Measurements from ENCODE around the gene LITAFD.

The LITAFD gene

GRCh38 chr16:8912793-8913192, 30.6 kb downstream of the LITAFD start:
- no peak overlapping the region for H2BK15ac ChIP-seq (ENCODE audit: low read length)
- H3K79me1 ChIP-seq (ENCODE audit: low read depth, low read length), result peaks cover 2% of the 10 kb centered on the region
- H3K23ac ChIP-seq (ENCODE audit: low read depth, low read length, poor library complexity), result no peak overlapping the region
- DNase-seq (ENCODE audit: low spot score), result no peak
- no peak overlapping the region for H4K91ac ChIP-seq (ENCODE audit: low read depth, low read length, poor library complexity)
- H4K8ac ChIP-seq (ENCODE audit: low read depth, low read length), result no peak overlapping the region
- H3K9me3 ChIP-seq (replicated peaks in 1 of 2; ENCODE audit: control insufficient read depth in 2 of 2, insufficient read depth in 1 of 2, low read depth in 1 of 2, low read length in 2 of 2), result no peaks in the 10 kb centered on the region
- H2AFZ ChIP-seq (ENCODE audit: low read length), result no peak overlapping the region
- no peaks in the 10 kb centered on the region for H3K27me3 ChIP-seq (ENCODE audit: control insufficient read depth in 3 of 3, insufficient read depth in 3 of 3, low read depth in 1 of 3, low read length in 3 of 3)
- H2AK5ac ChIP-seq (ENCODE audit: low read depth, low read length), result no peak overlapping the region
- no peak overlapping the region for H3K9ac ChIP-seq (ENCODE audit: low read depth, low read length, poor library complexity)
- H2BK5ac ChIP-seq (ENCODE audit: low read length), result no peak overlapping the region
- H3K18ac ChIP-seq (ENCODE audit: low read length), result no peak overlapping the region
- peaks cover 32 to 99% of the 10 kb centered on the region in 2 donors for H3K36me3 ChIP-seq (replicated peaks in 1 of 2; ENCODE audit: control insufficient read depth in 2 of 2, insufficient read depth in 2 of 2, low read length in 2 of 2)
- no peak overlapping the region for H2BK120ac ChIP-seq (ENCODE audit: low read depth, low read length)
- H3K4ac ChIP-seq (ENCODE audit: low read length), result no peak overlapping the region
- no peak overlapping the region for H3K4me2 ChIP-seq (ENCODE audit: insufficient read depth, low read length, poor library complexity, severe bottlenecking)
- no peak overlapping the region for H2BK12ac ChIP-seq (ENCODE audit: low read length)
- H3K4me3 ChIP-seq (ENCODE audit: low read length in 2 of 2), result no peak overlapping the region
- H3K27ac ChIP-seq (replicated peaks; ENCODE audit: low read length), result no peak overlapping the region
- H3K14ac ChIP-seq (ENCODE audit: low read length), result no peak overlapping the region
- H3K4me1 ChIP-seq (ENCODE audit: control insufficient read depth in 2 of 2, insufficient read depth in 1 of 2, low read depth in 1 of 2, low read length in 2 of 2), result no peaks in the 10 kb centered on the region
- no CpG with 5 or more reads among the region's 4 CpGs for WGBS, 2 donors (ENCODE audit: extremely low coverage in 2 of 2, insufficient read length in 2 of 2, insufficient replicate concordance in 1 of 2)

GRCh38 chr16:8914098-8914497, 31.9 kb downstream of the LITAFD start:
- H3K27ac ChIP-seq (replicated peaks; ENCODE audit: low read length), result no peak overlapping the region
- H3K4me3 ChIP-seq (ENCODE audit: low read length in 2 of 2), result no peak overlapping the region
- H3K79me1 ChIP-seq (ENCODE audit: low read depth, low read length), result peaks cover 2% of the 10 kb centered on the region
- WGBS, 2 donors (ENCODE audit: extremely low coverage in 2 of 2, insufficient read length in 2 of 2, insufficient replicate concordance in 1 of 2), result no CpG with 5 or more reads among the region's 3 CpGs
- H4K8ac ChIP-seq (ENCODE audit: low read depth, low read length), result no peak overlapping the region
- DNase-seq (ENCODE audit: low spot score), result no peak
- H3K14ac ChIP-seq (ENCODE audit: low read length), result no peak overlapping the region
- H3K9me3 ChIP-seq (replicated peaks in 1 of 2; ENCODE audit: control insufficient read depth in 2 of 2, insufficient read depth in 1 of 2, low read depth in 1 of 2, low read length in 2 of 2), result no peaks in the 10 kb centered on the region
- no peak overlapping the region for H2AFZ ChIP-seq (ENCODE audit: low read length)
- H2BK120ac ChIP-seq (ENCODE audit: low read depth, low read length), result no peak overlapping the region
- H3K27me3 ChIP-seq (ENCODE audit: control insufficient read depth in 3 of 3, insufficient read depth in 3 of 3, low read depth in 1 of 3, low read length in 3 of 3), result no peaks in the 10 kb centered on the region
- H3K18ac ChIP-seq (ENCODE audit: low read length), result no peak overlapping the region
- H3K4me1 ChIP-seq (ENCODE audit: control insufficient read depth in 2 of 2, insufficient read depth in 1 of 2, low read depth in 1 of 2, low read length in 2 of 2), result no peaks in the 10 kb centered on the region
- H2BK15ac ChIP-seq (ENCODE audit: low read length), result no peak overlapping the region
- peaks cover 29 to 99% of the 10 kb centered on the region in 2 donors for H3K36me3 ChIP-seq (replicated peaks in 1 of 2; ENCODE audit: control insufficient read depth in 2 of 2, insufficient read depth in 2 of 2, low read length in 2 of 2)
- no peak overlapping the region for H2AK5ac ChIP-seq (ENCODE audit: low read depth, low read length)
- H4K91ac ChIP-seq (ENCODE audit: low read depth, low read length, poor library complexity), result no peak overlapping the region
- no peak overlapping the region for H2BK12ac ChIP-seq (ENCODE audit: low read length)
- H3K4ac ChIP-seq (ENCODE audit: low read length), result no peak overlapping the region
- no peak overlapping the region for H3K23ac ChIP-seq (ENCODE audit: low read depth, low read length, poor library complexity)
- H2BK5ac ChIP-seq (ENCODE audit: low read length), result no peak overlapping the region
- no peak overlapping the region for H3K4me2 ChIP-seq (ENCODE audit: insufficient read depth, low read length, poor library complexity, severe bottlenecking)
- no peak overlapping the region for H3K9ac ChIP-seq (ENCODE audit: low read depth, low read length, poor library complexity)

GRCh38 chr16:8915722-8916301, 33.7 kb downstream of the LITAFD start:
- H3K4me3 ChIP-seq (ENCODE audit: low read length in 2 of 2), result no peak overlapping the region
- no peak overlapping the region for H3K18ac ChIP-seq (ENCODE audit: low read length)
- H4K91ac ChIP-seq (ENCODE audit: low read depth, low read length, poor library complexity), result no peak overlapping the region
- no peaks in the 10 kb centered on the region for H3K27me3 ChIP-seq (ENCODE audit: control insufficient read depth in 3 of 3, insufficient read depth in 3 of 3, low read depth in 1 of 3, low read length in 3 of 3)
- H3K23ac ChIP-seq (ENCODE audit: low read depth, low read length, poor library complexity), result no peak overlapping the region
- peaks cover 2% of the 10 kb centered on the region for H3K79me1 ChIP-seq (ENCODE audit: low read depth, low read length)
- no peak overlapping the region for H2AK5ac ChIP-seq (ENCODE audit: low read depth, low read length)
- no peaks in the 10 kb centered on the region for H3K4me1 ChIP-seq (ENCODE audit: control insufficient read depth in 2 of 2, insufficient read depth in 1 of 2, low read depth in 1 of 2, low read length in 2 of 2)
- H2BK15ac ChIP-seq (ENCODE audit: low read length), result no peak overlapping the region
- H3K36me3 ChIP-seq (replicated peaks in 1 of 2; ENCODE audit: control insufficient read depth in 2 of 2, insufficient read depth in 2 of 2, low read length in 2 of 2), result peaks cover 37 to 99% of the 10 kb centered on the region in 2 donors
- no peak overlapping the region for H2BK12ac ChIP-seq (ENCODE audit: low read length)
- no peak overlapping the region for H2BK5ac ChIP-seq (ENCODE audit: low read length)
- no peak overlapping the region for H2BK120ac ChIP-seq (ENCODE audit: low read depth, low read length)
- no peak overlapping the region for H3K4ac ChIP-seq (ENCODE audit: low read length)
- WGBS, 2 donors (ENCODE audit: extremely low coverage in 2 of 2, insufficient read length in 2 of 2, insufficient replicate concordance in 1 of 2), result no CpG with 5 or more reads among the region's 7 CpGs
- H3K9me3 ChIP-seq (replicated peaks in 1 of 2; ENCODE audit: control insufficient read depth in 2 of 2, insufficient read depth in 1 of 2, low read depth in 1 of 2, low read length in 2 of 2), result no peaks in the 10 kb centered on the region
- no peak for DNase-seq (ENCODE audit: low spot score)
- no peak overlapping the region for H3K27ac ChIP-seq (replicated peaks; ENCODE audit: low read length)
- no peak overlapping the region for H3K9ac ChIP-seq (ENCODE audit: low read depth, low read length, poor library complexity)
- H3K14ac ChIP-seq (ENCODE audit: low read length), result no peak overlapping the region
- H2AFZ ChIP-seq (ENCODE audit: low read length), result no peak overlapping the region
- no peak overlapping the region for H4K8ac ChIP-seq (ENCODE audit: low read depth, low read length)
- H3K4me2 ChIP-seq (ENCODE audit: insufficient read depth, low read length, poor library complexity, severe bottlenecking), result no peak overlapping the region

GRCh38 chr16:8916541-8917225, 34.5 kb downstream of the LITAFD start:
- Histone ChIP-seq H3K9me3 (replicated peaks in 1 of 2; ENCODE audit: control insufficient read depth in 2 of 2, insufficient read depth in 1 of 2, low read depth in 1 of 2, low read length in 2 of 2) (no peaks in the 10 kb centered on the region), H3K36me3 (replicated peaks in 1 of 2; ENCODE audit: control insufficient read depth in 2 of 2, insufficient read depth in 2 of 2, low read length in 2 of 2) (peaks cover 33 to 99% of the 10 kb centered on the region in 2 donors), H4K8ac (ENCODE audit: low read depth, low read length) (no peak overlapping the region), H3K23ac (ENCODE audit: low read depth, low read length, poor library complexity) (no peak overlapping the region), H4K91ac (ENCODE audit: low read depth, low read length, poor library complexity) (no peak overlapping the region), H3K27ac (replicated peaks; ENCODE audit: low read length) (no peak overlapping the region), H3K4me1 (ENCODE audit: control insufficient read depth in 2 of 2, insufficient read depth in 1 of 2, low read depth in 1 of 2, low read length in 2 of 2) (no peaks in the 10 kb centered on the region), H3K79me1 (ENCODE audit: low read depth, low read length) (no peaks in the 10 kb centered on the region), H2BK12ac (ENCODE audit: low read length) (no peak overlapping the region), H2BK5ac (ENCODE audit: low read length) (no peak overlapping the region), H3K4me3 (ENCODE audit: low read length in 2 of 2) (no peak overlapping the region), H2AK5ac (ENCODE audit: low read depth, low read length) (no peak overlapping the region), H3K9ac (ENCODE audit: low read depth, low read length, poor library complexity) (no peak overlapping the region), H2BK120ac (ENCODE audit: low read depth, low read length) (no peak overlapping the region), H3K27me3 (ENCODE audit: control insufficient read depth in 3 of 3, insufficient read depth in 3 of 3, low read depth in 1 of 3, low read length in 3 of 3) (no peaks in the 10 kb centered on the region), H3K14ac (ENCODE audit: low read length) (no peak overlapping the region), H2AFZ (ENCODE audit: low read length) (no peak overlapping the region), H3K18ac (ENCODE audit: low read length) (no peak overlapping the region), H3K4me2 (ENCODE audit: insufficient read depth, low read length, poor library complexity, severe bottlenecking) (no peak overlapping the region), H3K4ac (ENCODE audit: low read length) (no peak overlapping the region), H2BK15ac (ENCODE audit: low read length) (no peak overlapping the region)
- no CpG with 5 or more reads among the region's 5 CpGs for WGBS, 2 donors (ENCODE audit: extremely low coverage in 2 of 2, insufficient read length in 2 of 2, insufficient replicate concordance in 1 of 2)
- no peak for DNase-seq (ENCODE audit: low spot score)

All from neuronal stem cell (in vitro differentiated cells).